Measurements from ENCODE around the gene TNIK.

GRCh38 chr3:171458864-171459136 lies 1.4 kb downstream of the TNIK start:
- TF ChIP-seq CTCF (CRISPR knock-in tag; IDR thresholded peaks at IDR 0.05) (no peak), HMG20B (CRISPR knock-in tag; conservative IDR thresholded peaks at IDR 0.05) (no peak), USF2 (IDR thresholded peaks at IDR 0.05; ENCODE audit: low read depth, low read length) (no peak), USF2 (CRISPR knock-in tag; IDR thresholded peaks at IDR 0.05; ENCODE audit: borderline replicate concordance) (no peak), RELA (CRISPR knock-in tag; IDR thresholded peaks at IDR 0.05) (no peak), EEA1 (CRISPR knock-in tag; IDR thresholded peaks at IDR 0.05; ENCODE audit: borderline replicate concordance) (no peak)
- TF ChIP-seq, protein P1, sequence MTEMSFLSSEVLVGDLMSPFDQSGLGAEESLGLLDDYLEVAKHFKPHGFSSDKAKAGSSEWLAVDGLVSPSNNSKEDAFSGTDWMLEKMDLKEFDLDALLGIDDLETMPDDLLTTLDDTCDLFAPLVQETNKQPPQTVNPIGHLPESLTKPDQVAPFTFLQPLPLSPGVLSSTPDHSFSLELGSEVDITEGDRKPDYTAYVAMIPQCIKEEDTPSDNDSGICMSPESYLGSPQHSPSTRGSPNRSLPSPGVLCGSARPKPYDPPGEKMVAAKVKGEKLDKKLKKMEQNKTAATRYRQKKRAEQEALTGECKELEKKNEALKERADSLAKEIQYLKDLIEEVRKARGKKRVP (CRISPR knock-in tag; IDR thresholded peaks at IDR 0.05): no peak

All from HepG2 (cell line).